ENCODE measurements around the gene PRR19.

The PRR19 gene

DNA sequence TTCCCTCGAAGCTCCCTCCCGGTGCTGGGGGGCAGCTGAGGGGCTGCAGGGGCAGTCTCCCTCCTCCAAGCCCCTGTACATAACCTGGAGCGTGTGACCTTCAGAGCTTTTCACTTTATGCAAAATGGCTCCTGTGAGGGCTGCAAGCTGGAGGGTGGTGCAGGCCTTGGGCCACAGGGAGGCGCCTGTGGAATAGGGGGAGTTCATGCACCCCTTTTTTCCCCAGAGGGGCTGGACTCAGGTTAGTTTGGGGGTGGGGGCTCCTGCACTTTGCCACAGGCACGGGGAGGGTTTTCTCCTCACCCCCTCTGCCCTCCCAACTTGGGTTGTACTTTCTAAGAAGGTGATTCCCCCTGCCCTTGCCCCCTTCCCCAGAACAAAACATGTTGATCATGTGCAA lies 6.6 kb upstream of the PRR19 start:
- no peak for DNase-seq (ENCODE audit: low read depth in 2 of 2)

DNA sequence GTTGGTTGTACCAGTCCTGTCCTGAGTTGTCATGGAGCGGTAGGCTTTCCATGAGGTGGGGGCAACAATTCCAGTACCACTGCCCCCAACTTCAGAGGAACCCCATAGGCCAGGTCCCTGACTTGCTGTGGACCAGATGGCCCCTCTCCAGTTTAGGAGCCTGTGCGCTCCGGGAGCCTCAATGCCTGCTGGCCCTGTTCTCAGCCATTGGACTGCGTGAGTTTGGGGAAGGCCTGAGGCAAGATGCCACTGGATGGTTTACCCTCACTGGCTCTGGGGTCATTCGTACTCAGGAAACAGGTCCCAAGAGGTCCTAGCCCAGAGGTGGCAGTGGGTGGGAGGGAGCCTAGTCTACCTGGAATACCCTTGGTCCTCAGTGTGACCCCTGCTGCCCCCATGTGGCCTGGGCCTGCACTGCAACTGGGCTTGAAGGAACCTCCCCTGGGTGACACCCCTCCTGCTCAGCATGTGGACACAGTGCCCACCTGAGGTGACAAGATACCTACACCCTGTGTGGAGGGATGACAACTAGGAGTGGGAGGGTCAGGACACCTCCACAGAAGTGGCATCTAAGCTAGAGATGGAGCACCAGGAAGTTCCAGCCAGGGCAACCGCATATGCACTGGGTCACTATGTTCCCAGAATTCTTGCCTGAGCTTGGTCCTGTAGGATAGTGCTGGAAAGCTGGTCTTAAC lies 6.0 kb upstream of the PRR19 start:
- peak; percentile 83 to 92 for DNase-seq (ENCODE audit: low read depth in 2 of 2)

DNA sequence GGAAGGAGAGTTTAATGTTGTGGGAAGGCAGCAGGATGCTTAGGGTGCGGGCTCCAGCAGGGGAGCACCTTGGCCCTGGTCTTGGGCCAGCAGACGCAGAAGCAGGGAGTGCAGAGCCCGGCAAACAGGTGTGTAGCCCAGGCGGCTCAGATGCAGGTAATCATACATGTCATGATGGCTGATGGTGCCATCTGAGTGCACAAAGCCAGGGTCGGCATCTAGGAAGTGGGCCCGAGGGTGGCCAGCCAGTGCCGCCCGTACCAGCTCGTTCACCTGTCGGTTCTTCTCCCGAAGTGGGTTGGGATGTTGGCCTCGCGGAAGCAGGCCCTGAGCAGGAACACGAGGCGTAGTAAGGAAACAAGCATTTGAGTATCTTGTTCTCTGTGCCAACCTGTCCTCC lies 4.9 kb upstream of the PRR19 start:
- no peak for DNase-seq (ENCODE audit: low read depth in 2 of 2)

DNA sequence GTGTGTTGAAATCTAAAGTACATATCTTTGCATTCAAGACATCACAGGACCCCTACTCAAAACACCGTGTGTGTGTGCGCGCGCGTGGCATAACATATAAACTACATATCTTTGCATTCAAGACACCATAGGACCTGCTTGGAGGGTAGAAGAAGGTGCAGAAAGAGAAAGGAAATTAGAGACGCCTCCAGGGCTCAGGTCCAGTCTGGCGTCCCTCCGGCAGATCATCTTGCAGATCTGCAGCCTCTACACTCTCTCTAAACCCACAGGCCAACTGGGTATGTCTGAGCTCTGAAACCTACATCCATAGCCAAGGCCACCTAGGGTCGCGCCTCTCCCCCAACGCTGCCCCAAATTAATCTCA lies 1.2 kb downstream of the PRR19 start:
- no peak for DNase-seq (ENCODE audit: low read depth in 2 of 2)

DNA sequence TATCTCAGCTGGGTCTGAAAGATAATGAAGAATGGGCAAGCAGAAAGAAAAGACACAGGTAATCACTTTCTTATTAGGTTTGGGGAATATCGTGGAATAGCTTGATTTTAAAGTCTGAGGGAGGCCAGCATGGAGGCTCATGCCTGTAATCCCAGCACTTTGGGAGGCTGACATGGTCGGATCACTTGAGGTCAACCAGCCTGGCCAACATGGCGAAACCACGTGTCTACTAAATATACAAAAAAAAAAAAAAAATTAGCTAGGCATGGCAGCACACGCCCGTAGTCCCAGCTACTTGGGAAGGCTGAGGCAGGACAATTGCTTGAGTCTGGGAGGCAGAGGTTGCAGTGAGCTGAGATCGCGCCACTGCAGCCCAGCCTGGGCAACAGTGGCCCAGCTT lies 1.9 kb downstream of the PRR19 start:
- DNase-seq (ENCODE audit: low read depth in 2 of 2): no peak

DNA sequence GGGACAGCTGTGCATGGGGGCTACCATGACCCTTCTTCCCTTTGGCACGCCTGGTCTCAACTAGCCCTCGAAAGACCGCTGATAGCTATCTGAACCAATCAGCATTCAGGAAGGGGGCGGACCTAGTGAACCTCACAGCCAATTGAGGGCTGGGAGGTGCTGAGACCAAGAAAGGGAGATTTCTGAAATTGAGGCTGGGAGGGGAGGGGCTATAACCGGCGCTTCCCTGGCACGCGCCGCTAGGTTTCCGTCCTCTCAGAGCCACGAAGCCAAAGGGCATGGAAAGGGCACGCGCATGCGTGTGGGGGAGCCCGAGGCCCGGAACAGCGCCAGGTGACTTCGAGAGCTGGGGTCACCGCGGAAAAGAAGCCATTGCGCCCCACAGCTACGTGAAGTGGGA lies 4.7 kb downstream of the PRR19 start:
- no peak for DNase-seq (ENCODE audit: low read depth in 2 of 2)

DNA sequence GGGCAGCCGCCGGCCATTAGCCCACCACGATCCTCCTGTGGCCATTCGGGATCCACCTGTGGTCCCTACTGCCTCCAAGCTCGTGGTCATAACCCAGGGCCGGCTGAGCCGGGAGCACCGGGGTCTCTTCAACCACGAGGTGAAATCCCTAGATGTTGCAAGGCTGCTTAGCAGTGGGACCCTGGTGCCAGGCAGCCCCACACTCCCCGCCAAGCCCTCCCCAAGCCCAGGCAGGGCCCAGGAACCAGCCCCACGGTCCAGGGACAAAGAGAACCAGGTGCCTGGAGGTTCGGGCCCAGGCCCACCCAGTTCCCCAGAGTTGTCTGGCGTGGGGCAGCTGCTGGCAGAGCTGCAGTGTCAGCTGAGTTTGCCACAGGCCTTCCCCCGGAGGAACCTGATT lies 7.8 kb downstream of the PRR19 start:
- DNase-seq (ENCODE audit: low read depth in 2 of 2): no peak

DNA sequence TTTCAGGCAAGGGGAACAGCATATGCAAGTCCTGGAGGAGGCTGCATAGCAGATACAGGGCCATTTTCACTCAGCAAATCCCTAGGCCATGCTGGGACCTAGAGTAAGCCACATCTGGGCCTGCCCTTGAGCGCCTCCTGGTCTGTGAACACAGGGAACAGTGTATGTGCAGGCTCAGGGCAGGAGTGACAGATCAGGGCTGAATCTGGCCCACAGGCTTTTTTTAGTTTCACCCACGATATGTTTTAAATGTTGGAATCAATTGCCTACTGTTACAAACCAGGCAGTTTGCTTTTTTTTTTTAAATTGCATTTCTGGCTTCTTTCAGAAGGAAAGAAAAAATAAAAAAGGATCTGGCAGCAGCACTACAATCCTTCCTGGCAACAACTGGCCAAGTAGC lies 9.7 kb downstream of the PRR19 start:
- DNase-seq (ENCODE audit: low read depth in 2 of 2): no peak

DNA sequence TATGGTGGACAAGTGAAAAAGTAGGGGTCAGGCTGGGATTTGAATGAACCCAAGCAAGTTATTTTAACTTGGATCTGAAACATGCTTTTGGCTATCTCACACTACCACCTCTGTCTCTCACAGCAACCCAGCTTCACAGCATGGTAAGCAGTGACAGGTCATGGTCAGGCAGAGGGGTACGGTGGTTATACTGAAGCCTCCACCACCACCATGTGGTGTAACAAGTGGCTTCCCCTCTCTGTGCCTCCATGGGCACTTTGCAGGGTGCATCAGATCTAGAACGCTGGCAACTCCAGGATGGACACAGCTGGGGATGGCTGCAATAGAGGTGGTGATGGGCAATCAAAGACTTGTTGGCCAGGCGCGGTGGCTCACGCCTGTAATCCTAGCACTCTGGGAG lies 10.4 kb downstream of the PRR19 start:
- no peak for DNase-seq (ENCODE audit: low read depth in 2 of 2)

DNA sequence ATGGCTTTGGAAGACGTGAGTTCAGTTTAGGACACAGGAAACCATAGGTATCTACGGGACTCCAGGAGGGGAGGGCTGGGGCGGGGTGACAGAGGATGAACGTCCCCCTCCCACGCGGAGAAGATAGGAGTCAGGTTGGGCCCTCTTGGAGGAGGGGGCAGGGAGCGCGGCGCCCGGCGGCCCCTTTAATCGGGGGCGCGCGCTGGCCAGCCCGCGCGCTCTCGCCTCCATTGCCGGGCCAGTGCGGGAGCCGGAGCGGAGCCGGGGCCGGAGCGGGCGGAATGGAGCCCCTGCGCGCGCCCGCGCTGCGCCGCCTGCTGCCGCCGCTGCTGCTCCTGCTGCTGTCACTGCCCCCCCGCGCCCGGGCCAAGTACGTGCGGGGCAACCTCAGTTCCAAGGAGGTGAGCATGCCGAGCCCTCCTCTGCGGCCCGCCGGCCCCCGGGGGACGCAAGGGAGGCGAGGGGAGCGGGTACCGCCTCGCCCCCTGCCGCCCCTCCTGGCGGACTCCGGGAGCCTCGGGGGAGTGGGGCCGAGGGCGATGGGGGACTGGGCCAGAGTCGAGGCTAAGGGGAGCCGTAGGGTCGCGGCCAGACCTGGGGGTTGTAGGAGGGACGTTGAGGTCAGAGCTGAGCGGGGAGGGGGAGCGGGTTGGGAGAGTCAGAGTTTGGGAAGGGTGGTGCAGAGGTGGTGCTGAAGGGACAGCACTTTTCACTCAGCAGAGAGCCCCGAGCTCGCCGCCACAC lies 11.3 kb downstream of the PRR19 start, which contains the start of gene TMEM145:
TMEM145 (plus strand) TSS at position 214 of the 744 bp plus-strand sequence; CDS start at position 282, 68 bp downstream.
- DNase-seq (ENCODE audit: low read depth in 2 of 2): no peak

DNA sequence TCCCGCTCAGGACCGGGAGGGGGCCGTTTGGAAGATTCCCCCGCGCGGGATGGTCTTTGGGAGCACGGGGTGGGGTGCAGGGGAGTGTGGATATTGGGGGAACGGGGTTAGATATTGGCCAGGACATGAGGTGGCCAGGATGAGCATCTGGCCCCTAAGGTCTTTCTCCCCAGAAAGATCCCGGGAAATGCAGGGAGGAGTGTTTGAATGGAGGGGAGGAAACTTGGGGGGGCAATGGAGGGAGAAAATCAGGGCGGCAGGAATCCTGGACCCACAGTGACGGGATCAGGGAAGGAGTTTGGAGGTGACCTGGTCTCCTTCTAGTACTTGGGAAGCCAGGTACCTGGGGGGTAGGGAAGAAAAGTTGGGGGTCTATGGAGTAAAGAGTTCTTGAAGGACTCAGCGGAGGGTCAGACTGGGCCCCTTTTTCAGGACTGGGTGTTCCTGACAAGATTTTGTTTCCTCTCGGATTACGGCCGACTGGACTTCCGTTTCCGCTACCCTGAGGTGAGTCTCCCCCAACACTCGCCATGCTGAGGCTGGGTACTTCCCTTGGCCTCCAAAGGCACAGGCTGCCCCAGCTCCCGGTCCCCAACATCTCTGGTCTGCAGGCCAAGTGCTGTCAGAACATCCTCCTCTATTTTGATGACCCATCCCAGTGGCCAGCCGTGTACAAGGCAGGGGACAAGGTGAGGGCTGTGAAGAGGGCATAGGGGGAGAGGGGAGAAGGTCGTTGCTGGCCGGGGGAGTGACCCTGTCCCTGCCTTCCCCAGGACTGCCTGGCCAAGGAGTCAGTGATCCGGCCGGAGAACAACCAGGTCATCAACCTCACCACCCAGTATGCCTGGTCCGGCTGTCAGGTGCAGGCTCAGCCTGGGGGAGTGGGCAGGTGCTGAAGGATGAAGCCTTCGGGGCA lies 12.2 kb downstream of the PRR19 start:
- DNase-seq (ENCODE audit: low read depth in 2 of 2): no peak

DNA sequence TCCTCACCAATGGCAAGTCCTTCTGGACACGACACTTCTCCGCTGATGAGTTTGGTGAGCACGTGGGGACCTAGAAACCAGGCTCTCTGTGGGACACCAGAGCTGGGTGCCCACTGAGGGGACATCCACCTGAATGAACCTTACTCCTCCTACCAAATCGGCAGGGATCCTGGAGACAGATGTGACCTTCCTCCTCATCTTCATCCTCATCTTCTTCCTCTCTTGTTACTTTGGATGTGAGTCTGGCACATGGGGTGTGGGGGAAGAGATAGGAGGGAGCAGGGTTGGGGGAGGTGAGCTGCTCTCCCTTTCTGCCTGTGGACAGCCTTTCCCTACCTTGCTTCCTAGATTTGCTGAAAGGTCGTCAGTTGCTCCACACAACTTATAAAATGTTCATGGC lies 13.1 kb downstream of the PRR19 start:
- no peak for DNase-seq (ENCODE audit: low read depth in 2 of 2)

DNA sequence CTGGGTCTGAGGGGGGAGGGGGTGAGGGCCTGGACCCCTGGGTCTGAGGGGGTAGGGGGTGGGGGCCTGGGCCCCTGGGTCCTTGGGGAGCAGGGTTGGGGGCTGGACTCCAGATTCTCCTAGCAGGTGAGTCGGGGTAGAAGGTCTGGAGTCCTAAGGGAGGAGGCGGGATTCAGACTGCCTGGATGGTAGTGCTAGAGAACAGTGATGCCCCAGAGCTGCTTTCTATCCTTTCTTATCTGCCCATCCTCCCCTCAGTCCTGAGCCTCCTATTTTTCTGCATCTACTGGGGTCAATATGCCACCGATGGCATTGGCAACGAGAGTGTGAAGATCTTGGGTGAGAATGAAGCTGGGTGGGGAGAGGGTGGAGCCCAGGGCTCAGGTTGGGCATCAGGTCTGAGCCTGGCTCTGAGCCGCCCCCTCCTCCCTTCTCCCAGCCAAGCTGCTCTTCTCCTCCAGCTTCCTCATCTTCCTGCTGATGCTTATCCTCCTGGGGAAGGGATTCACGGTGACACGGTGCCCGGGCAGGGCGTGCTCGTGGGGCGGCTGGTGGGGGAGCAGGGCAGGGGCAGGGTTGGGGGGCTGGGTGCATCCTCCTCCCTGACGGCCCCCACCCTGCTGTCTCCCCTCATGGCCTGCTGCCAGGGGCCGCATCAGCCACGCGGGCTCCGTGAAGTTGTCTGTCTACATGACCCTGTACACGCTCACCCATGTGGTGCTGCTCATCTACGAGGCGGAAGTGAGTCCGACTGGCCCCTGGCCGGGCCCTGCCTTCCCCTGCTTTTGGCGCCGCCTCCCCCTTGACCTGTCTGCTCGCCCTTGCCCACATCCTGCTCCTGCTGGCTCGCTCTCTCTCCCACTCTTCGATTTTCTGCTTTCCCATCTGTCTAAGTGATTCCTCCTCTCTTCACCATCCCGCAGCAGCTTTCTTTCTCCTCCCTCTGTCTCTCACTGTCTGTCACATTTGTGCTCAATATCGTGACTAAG lies 14.6 kb downstream of the PRR19 start:
- DNase-seq (ENCODE audit: low read depth in 2 of 2): no peak

DNA sequence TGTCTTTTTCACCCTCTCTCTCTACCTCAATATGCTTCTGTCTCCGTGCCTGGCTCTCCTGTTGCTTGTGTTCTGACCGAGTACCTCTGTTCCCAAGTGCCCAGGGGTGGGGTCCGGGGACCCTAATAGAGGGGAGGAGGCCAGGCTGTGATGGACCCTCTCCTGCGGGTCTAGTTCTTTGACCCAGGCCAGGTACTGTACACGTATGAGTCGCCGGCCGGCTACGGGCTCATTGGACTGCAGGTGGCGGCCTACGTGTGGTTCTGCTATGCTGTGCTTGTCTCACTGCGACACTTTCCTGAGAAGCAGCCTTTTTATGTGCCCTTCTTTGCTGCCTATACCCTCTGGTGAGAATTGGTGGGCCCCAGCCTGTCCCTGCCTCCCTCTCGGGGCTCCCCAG lies 15.6 kb downstream of the PRR19 start:
- DNase-seq (ENCODE audit: low read depth in 2 of 2): no peak

DNA sequence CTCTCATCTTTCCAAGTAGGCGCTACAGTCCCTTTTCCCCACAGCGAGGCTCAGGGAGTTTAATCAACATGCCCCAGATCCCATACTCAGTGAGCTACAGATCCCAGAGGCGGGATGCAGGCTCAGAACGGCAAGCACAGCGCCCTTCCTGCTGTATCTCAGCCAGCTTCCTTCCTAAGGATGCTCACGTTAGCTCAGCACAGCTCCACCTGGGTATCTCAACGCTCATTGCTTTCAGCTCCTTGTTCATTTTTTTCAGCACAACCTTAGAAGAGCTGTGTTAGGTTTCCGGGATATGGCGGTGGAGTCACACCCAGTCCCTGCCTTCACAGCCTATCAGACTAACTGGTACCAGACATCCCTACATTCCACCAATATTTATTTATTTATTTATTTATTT lies 20.4 kb downstream of the PRR19 start:
- DNase-seq (ENCODE audit: low read depth in 2 of 2): no peak

DNA sequence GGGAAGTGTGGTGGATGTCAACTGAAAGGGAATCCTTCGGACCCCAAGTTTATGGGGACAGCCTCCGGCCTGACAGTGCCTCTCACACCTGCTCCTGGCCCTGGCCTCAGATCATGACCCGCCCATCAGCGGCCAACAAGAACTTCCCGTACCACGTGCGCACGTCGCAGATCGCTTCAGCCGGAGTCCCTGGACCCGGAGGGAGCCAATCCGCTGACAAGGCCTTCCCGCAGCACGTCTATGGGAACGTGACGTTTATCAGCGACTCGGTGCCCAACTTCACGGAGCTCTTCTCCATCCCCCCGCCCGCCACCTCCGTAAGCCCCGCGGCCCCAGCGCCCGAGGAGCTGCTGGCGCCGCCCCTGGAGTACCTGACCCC lies 21.5 kb downstream of the PRR19 start:
- no peak for DNase-seq (ENCODE audit: low read depth in 2 of 2)

DNA sequence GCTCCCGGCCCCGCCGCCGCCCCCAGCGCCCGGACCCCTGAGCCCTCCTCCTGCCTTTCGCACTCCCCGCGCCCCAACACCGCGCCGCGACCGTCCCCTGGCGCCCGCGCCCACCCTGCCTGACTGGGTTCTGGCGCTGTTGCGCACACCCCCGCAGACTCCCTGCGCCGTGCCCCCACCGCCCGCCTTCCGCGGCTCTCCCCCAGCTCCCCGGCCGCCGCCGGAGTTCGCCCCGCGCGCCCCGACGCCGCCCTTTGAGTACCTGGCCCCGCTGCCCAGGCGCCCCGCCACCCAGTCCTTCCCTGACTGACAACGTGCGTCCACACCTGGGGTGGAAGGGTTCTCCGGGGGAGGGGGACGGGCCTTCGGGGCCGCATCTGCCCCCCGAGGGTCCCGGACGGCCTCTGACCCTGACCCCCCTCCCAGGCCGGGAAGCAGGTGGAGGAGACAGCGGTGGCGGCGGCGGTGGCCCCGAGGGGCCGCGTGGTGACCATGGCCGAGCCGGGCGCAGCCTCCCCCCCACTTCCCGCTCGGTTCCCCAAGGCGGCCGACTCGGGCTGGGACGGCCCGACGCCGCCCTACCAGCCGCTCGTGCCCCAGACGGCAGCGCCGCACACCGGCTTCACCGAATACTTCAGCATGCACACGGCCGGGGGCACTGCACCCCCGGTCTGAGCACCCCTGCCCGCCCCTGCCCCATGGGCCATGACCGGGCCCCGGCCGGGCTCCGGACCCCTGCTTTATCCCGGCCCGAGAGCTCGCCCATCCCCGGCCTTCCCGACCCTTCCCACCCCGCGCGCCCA lies 22.1 kb downstream of the PRR19 start:
- DNase-seq (ENCODE audit: low read depth in 2 of 2): no peak

DNA sequence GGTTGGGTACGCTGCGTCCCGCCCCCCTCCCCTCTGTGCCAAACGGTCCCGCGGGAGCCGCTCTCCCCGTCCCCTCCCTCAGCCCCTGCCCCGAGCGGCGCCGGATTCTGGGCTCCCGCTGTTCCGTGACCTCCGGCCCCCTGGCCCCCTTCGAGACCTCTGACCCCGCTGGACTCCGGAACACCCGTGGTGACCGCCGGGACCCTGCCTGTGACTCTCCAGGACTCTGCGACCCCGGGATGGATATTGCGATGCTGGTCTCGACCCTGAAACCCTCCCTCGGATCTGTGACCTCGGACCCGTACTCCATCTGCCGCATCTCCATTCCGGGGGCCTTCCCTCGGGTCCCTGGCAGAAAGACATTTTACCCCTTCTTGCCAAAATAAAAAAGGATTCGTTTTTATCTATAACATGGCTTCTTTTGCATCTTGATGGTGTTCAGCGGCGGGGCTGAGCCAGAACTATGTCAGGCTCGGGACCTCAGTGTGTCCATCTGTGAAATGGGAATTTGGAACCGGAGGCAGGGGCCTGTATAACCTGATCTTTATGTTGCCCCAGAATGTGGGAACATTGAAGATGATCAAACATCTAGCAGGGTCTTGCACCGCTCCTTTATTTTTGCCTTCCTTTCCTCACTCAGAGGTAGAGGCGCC lies 22.8 kb downstream of the PRR19 start:
- DNase-seq (ENCODE audit: low read depth in 2 of 2): no peak

DNA sequence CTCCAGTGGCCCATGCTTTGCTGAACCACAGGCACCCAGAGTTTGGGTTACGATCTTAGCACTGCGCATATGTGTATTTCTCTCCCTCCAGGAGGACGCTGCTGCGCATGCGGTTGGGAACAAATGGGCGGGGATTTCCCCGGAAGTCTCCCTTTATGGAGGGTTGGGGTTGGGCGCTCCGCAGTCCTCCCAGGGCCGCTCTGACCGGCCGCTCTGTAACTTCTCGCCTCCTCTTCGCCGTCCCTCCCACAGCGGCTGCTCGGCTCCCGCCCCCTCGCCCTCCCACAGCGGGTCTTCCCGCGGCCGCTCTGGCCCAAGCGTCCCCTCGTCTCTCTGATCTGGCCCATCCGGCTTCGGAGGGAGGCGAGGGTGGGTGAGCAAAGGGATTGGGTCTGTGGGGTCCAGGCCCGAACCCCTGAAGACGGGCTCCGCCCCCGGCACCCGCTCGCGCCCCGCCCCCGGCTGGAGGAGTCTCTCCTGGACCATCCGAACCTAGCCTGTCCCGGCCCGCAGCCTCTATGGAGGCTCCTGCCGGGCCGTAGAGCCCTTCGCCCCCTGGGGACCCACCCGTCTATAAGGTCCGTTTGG lies 23.5 kb downstream of the PRR19 start, which contains the start of gene MEGF8:
MEGF8 (plus strand) TSS at position 328 of the 588 bp plus-strand sequence. CDS start 609 bp downstream, outside the sequence.
- peak; percentile 96 for DNase-seq (ENCODE audit: low read depth in 2 of 2)

All from stimulated activated CD4-positive, alpha-beta T cell treated with anti-CD3 and anti-CD28 coated beads, Interleukin-4, amount 100 ng/mL, for 48 hours (primary cell).